ENCODE measurements around the gene TCF21.
"Not testable (repeated sequence)": the region's sequence is repeated elsewhere in the genome, so short reads cannot be mapped to it uniquely, and the experiment has no call there.

TCF21 gene

DNA sequence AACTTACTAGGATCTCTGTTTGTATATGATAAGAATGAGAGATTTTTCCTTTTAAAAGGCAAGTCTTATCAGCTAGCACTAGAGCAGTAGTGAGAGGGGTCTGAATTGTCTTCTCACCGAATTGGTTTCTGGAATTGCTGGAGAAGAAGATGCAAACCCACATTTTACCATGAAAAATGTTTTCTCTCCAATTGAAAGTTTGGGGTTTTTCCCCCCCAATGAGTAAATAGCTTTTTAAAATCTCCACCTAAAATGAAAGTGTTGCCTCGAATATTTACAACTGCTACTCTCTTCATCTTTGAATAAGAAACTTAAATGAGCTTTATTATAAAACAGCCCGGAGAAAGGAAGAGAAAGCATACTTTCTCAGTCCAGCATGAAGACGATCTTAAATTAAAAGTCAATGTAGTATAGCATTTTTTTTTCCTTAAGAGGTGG lies 1.8 kb downstream of the TCF21 start:
- no peak for DNase-seq

GRCh38 chr6:133891149-133891926 lies 2.4 kb downstream of the TCF21 start:
- peak; percentile 70 for DNase-seq

GRCh38 chr6:133891927-133892812 lies 3.3 kb downstream of the TCF21 start:
- DNase-seq: no peak

- no peak for DNase-seq
Observed at GRCh38 chr6:133892813-133893691, 4.1 kb downstream of the TCF21 start.

- no peak for DNase-seq
Observed at GRCh38 chr6:133893946-133894345, 5.0 kb downstream of the TCF21 start.

DNA sequence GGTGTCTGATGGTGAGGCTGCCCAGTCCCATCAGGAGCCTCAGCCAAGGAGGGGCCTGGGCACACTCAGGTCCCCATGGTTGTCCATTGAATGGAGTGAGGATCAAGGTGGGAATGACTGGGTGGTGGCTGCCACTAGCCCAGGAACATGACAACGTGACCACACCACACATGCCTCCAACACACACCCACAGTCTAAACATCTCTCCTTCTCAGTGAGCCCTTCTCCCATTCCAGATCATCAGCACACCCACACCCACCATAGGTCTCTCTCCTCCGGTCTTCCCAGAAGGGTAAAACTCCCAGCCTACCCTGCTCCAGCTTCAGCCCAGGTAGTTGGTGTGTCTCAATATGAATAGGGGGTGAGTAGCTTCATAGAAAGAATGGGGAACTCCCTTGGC lies 5.5 kb downstream of the TCF21 start:
- no peak for DNase-seq

DNA sequence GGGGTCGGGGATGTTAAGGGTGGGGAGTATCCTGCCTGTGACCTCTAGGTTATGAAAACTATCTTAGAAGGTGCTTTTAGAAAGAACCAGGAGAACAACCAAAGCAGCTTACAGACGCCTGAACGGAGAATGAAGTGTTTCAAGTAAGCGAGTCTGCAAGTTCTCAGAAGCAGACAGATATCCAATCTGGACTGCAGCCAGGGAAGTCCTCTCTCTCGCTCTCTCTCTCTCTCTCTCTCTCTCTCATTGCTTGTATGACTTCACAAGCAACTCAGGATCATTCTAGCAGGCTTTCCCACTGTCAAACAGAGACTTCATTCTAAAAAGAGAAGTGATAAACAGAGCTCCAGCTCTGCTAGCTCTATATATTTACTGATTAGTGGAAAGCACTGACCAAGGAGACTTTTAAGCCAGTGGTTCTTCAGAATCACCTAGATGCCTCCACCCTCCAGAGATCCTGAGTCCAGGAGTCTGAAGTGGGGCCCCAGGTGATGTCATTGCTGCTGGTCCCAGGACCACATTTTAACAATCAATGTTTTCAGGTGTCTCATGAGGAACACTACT lies 6.0 kb downstream of the TCF21 start:
- no peak for DNase-seq

- DNase-seq: no peak
Observed at GRCh38 chr6:133895573-133896343, 6.8 kb downstream of the TCF21 start.

DNA sequence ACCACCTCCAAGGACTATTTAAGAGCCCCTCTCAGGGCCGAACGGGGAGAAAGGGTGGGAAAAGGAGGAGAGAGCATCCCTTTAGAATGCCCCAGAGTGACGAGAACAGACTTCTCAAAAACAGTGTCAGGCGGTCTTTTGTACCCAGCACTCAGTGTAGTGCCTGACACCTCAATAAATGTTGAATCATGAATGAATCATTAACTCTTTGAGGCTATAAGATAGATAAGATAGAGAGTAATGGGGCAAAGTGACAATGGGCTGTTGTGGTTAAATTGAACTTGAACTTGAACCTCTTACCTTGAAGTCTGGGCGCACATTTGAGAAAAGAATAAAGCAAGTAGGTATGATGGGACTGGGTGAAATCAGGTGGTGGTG lies 7.4 kb downstream of the TCF21 start:
- DNase-seq: no peak

- no peak for DNase-seq
Observed at GRCh38 chr6:133898263-133898662, 9.3 kb downstream of the TCF21 start.

GRCh38 chr6:133899556-133899955 lies 10.6 kb downstream of the TCF21 start:
- no peak for DNase-seq

DNA sequence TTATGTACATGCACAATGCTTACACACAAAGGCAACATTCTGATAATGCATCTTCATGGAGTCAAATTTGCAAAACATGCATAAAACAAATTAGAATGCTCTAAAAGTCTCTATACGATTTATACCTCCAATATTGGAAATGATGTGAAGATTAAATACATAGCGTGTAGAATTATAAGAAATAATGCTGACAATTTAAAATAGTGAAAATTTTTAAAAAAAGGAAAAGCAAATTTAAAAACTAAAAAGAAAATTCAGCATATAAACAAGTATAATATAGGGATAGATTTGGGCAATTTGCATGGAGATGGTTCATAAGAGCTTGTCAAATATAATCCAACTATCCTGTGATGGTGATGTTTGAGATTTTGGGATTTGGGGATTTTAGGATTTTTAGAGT lies 14.9 kb downstream of the TCF21 start:
- DNase-seq: no peak

- no peak for DNase-seq
Observed at GRCh38 chr6:133906050-133906449, 17.1 kb downstream of the TCF21 start.

GRCh38 chr6:133916650-133917151 lies 27.8 kb downstream of the TCF21 start:
- DNase-seq: peak; percentile 89

- no peak for DNase-seq
Observed at GRCh38 chr6:133917781-133918180, 28.9 kb downstream of the TCF21 start.

DNA sequence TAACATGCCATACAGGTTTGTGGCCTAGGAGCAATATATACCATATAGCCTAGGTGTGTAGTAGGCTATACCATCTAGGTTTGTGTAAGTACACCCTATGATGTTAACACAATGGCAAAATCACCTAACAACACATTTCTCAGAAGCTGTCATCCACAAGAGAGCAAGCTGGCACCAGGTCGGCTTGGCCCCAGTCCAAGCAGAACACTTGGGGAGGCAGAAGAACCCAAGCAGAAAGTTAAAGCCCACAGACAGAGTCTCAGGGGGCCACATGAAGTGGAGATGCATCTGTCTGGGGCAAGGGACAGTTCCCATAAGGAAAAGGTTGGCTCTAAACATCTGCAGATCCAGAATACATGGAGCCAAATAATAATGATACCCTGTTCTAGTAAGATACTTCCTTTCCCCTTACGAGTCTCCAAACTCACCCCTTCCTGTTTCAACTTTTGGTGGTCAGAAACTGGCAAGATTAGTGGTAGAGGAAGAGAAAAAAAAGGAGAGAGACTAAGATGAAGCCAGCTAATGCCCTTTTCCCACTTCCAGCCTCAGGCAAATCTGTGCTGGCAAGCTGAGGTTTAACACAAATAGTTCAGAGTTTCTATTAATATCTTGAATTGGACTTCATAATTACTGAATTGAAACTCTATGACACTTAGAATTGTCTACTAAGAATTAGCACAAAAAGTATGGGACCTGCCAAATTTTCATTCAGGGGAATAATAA lies 29.5 kb downstream of the TCF21 start:
- DNase-seq: no peak

GRCh38 chr6:133919362-133919761 lies 30.4 kb downstream of the TCF21 start:
- no peak for DNase-seq

DNA sequence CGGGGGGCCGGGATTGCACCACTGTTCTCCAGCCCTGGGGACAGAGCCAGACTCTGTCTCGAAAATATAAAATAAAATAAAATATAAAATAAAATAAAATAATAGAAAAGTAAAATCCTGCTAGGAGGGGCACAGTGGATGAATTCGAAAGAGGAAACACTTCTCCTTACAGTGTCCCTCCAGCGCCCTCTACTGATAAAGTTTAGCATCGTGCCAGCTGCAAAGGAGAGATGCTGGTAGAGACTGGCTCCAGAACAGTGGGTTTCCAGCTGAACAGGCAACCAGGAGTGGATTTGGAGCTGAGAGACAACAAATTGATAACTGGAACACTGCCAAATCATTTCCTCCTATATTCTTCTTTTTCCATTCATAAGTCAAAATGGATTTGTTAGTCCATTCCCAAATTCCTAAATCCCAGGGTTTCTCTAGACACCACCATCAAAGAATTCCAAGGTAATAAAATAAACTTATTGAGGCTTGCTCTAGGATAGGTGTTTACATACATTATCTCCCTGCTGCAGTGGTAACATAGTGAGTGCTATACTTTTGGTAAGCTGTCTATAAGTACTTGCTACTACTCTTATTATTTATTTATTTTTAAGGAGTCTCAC lies 32.4 kb downstream of the TCF21 start:
- peak; percentile 75 for DNase-seq

DNA sequence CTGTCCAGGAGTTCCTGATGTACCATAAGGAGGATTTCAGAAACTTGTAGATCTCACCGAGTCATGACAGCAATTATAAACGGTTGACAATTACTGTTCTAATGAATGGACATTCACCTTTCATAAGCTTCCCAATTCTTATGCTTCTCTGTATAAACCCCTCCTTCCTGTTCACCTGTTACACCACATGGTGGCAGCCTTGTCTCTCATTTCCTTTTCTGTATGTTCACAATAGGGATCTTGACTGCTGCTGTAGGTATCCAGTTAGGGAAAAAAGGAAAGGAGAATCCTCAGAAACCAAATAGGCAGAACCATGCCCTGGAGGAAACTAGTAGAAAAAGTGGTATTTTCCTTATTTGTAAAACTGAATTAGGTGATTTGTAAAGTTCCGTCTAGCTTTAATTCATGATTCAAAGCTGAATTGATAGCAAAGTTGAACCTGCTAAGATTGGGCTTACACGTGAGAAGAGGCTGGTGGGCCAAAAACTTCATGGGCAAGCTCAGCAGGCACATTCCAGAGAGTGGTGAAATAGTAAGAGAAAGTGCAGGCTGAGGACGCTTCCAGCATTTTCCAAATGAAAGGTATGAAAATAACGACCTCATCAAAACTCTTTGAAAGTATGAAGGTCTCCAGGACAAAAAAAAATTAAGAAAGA lies 35.2 kb downstream of the TCF21 start:
- DNase-seq: peak; percentile 74

DNA sequence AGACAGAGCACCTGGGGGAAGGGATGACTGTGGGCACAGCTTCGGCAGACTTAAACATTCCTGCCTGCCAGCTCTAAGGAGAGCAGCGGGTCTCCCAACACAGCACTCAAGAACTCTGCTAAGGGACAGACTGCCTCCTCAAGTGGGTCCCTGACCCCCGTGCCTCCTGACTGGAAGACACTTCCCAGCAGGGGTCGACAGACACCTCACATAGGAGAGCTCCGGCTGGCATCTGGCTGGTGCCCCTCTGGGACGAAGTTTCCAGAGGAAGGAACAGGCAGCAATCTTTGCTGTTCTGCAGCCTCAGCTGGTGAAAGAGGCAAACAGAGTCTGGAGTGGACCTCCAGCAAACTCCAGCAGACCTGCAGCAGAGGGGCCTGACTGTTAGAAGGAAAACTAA lies 42.3 kb downstream of the TCF21 start:
- not testable (repeated sequence) for DNase-seq

All from right forelimb (tissue), 1 donor.